C4-2B (cell line): ENCODE results near the gene CCDC159.
A peak's percentile ranks its signal among the peaks of the same experiment; 100 is the strongest.
"Not testable (repeated sequence)": the region's sequence is repeated elsewhere in the genome, so short reads cannot be mapped to it uniquely, and the experiment has no call there.

Source experiments
- H3K27ac ChIP-seq: fragments of 450-650 bp; 2 replicates; pipeline ENCODE4 v1.5.1; 2017
- ZFX ChIP-seq: fragments of 450-650 bp; IDR thresholded peaks from 2 replicates; pipeline ENCODE4 v1.6.1; 2017
- TF ChIP-seq, protein P1 (sequence below): fragments of 450-650 bp; conservative IDR thresholded peaks from 2 replicates; pipeline ENCODE4 v1.5.1; 2017; ENCODE audit warnings: mild to moderate bottlenecking

The CCDC159 gene, protein sequence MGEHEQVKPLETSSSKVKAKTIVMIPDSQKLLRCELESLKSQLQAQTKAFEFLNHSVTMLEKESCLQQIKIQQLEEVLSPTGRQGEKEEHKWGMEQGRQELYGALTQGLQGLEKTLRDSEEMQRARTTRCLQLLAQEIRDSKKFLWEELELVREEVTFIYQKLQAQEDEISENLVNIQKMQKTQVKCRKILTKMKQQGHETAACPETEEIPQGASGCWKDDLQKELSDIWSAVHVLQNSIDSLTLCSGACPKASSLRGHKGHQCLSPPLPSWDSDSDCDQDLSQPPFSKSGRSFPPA

DNA sequence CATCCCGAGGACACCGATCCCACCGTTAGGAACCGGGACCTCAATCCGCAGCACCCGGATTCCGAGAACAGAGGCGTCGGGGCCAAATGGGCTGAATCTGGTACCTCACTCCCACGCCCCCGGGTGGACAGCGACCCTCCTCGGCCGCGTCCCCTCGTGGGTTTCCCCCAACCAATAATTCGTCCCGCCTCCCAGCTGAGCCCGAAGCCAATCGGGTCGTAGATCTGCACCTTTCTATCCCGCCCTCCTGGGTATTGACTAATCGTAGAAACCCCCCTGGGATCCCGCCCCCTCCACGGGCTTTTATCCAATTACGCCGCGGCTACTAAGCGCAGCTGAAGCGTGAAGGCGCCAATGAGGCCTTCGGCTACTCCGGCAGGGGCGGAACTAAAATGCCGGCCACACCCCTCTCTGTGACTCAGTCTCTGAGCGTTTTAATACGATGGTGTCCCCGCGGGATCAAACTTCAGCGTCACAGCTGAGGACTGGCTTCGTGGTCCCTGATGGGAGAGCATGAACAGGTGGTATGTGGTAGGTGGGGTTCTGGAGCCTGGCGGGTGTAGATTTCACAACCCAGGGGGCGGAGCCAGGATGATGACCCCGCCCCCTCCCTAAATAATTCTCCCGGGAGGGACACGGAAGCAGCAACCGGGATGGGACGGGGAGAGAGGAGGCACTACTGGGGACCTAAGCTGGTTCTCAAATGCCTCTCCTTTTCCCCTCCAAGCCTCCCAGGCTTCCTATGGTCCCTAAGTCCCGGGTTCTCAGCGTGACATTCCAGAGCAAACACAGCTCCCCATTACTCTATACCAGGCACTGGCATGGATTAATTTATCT, at the start of gene CCDC159, which contains the start of gene TMEM205:
TSS of gene CCDC159 (plus strand) at position 416 of the 837 bp plus-strand sequence. CDS start at position 504, 88 bp downstream.
TSS of gene TMEM205 (minus strand) at position 165 of the 837 bp plus-strand sequence. CDS start 649 bp downstream, outside the sequence.
- H3K27ac ChIP-seq: peak within 1 kb of the TSS; percentile 91
- TF ChIP-seq, protein P1, sequence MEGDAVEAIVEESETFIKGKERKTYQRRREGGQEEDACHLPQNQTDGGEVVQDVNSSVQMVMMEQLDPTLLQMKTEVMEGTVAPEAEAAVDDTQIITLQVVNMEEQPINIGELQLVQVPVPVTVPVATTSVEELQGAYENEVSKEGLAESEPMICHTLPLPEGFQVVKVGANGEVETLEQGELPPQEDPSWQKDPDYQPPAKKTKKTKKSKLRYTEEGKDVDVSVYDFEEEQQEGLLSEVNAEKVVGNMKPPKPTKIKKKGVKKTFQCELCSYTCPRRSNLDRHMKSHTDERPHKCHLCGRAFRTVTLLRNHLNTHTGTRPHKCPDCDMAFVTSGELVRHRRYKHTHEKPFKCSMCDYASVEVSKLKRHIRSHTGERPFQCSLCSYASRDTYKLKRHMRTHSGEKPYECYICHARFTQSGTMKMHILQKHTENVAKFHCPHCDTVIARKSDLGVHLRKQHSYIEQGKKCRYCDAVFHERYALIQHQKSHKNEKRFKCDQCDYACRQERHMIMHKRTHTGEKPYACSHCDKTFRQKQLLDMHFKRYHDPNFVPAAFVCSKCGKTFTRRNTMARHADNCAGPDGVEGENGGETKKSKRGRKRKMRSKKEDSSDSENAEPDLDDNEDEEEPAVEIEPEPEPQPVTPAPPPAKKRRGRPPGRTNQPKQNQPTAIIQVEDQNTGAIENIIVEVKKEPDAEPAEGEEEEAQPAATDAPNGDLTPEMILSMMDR: no peak
- TF ChIP-seq ZFX: no peak

DNA sequence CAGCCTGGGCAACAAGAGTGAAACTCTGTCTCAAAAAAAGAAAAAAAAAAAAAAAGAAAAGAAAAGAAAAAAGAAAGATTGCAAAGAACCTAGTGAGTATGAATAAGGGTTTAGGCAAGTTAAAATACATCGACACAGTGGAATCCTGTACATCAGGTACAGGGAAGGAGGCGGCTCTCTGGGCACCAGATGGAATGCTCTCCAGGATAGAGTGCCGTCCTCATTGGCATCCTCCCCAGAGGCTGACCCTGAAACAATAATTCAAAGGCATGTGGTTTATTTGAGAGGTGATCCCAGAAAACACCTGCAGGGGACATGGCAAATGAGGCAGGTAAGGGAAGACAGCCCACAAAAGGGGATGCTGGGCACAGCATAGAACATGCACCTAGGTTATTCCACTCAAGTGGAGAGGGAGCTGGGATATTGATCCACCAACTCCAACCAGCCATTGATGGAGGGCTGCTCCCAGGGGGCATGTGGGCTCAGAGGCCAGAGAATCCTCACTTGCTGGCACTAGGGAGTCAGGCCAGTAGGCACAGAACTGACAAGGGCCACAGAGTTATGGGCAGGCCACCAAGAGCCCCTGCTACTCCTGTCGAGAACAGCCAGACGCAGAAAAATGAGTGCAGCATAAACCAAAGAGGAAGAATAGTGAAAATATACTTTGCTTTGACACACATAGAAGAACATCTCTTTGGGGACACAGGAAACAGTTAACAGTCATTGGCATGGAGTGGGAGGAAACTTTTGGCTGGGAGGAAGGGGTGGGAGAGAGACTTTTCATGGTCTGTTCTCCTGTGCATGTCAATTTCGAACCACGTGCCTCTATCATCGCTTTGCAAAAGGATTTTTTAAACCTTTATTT, 46.1 kb upstream of the CCDC159 start:
- TF ChIP-seq, protein P1: no peak
- no peak for TF ChIP-seq ZFX
- no peak overlapping the region for H3K27ac ChIP-seq

DNA sequence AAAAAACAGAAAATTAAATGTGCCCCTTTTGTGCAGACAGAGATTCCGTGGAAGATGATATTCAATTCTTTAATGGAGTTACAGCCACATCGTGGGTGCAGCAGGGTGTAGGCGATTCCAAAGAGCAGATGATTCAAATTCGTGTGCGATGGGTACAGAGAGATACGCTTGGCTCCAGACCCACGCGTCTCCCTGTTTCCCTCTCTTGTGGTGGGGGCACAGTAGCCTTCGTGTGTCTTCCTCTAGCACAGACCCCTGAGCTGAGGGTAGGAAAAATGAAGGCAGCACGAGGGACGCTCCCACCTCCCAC, 45.6 kb upstream of the CCDC159 start:
- TF ChIP-seq, protein P1: no peak
- no peak for TF ChIP-seq ZFX
- H3K27ac ChIP-seq: no peak overlapping the region

DNA sequence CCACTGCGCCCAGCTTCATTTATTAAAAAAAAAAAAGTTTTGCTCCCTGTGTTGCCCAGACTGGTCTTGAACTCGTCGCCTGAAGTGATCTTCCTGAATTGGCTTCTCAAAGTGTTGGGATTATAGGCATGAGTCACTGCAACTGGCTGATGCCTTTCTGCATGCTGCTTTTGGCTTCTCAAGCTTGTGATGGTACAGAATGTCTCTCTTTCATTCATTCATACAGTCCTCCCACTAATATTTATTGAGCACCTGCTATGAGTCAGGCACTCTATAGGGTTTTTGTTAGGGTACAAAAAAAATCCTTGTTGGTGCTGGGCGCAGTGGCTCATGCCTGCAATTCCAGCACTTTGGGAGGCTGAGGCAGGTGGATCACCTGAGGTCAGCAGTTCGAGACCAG, 41.4 kb upstream of the CCDC159 start:
- TF ChIP-seq, protein P1: no peak
- TF ChIP-seq ZFX: no peak
- no peak overlapping the region for H3K27ac ChIP-seq

DNA sequence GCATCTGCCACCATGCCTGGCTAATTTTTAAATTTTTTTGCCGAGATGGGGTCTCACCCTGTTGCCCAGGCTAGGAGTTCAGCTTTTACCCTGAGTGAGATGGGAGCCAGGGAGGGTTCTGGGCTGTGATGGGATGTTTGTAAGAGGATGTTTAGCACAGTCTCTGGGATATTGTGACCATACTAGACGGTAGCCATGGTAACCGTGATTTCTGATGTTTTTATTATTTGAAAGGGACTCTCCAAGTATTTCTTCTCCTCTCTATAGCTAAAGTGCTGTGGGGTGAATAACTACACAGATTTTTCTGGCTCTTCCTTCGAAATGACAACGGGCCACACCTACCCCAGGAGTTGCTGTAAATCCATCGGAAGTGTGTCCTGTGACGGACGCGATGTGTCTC, 40.0 kb upstream of the CCDC159 start:
- no peak for TF ChIP-seq ZFX
- TF ChIP-seq, protein P1: no peak
- H3K27ac ChIP-seq: no peak overlapping the region

DNA sequence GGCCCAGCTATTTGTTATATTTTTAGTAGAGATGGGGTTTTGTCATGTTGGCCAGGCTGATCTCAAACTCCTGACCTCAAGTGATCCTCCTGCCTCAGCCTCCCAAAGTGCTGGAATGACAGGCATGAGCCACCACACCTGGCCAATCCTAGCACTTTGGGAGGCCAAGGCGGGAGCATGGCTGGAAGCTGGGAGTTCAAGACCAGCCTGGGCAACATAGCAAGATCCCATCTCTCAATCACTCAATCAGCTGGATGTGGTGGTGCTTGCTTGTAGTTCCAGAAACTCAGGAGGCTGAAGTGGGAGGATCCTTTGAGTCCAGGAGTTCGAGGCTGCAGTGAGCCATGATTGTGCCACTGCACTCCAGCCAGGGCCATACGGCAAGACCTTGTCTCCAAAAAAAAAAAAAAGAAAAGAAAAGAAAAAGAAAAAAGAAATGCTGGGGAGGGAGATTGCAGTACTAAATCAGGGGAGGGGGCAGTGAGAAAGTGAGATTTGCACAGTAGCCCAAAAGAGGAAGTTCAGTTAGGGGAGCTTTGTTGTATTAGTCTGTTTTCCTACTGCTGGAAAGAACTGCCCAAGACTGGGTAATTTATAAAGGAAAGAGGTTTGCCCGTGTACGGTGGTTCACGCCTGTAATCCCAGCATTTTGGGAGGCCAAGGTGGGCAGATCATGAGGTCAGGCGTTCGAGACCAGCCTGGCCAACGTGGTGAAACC, 25.9 kb upstream of the CCDC159 start:
- H3K27ac ChIP-seq: not testable (repeated sequence)
